ENCODE data around the gene C11orf54.

The C11orf54 gene

GRCh38 chr11:93719310-93719709 lies 22.2 kb upstream of the C11orf54 start:
- H3K4me1 ChIP-seq (ENCODE audit: control insufficient read depth, insufficient read depth, low read length, unreplicated experiment): no peaks in the 10 kb centered on the region
- H3K27ac ChIP-seq (ENCODE audit: low read depth, low read length): no peak overlapping the region
- H3K27me3 ChIP-seq (ENCODE audit: insufficient read depth, low read length): no peaks in the 10 kb centered on the region
- H3K4me3 ChIP-seq (ENCODE audit: low read depth, low read length): no peak overlapping the region
- H2AFZ ChIP-seq (ENCODE audit: low read length, unreplicated experiment): no peak overlapping the region
- H3K36me3 ChIP-seq (ENCODE audit: insufficient read depth, low read length): peaks cover 14% of the 10 kb centered on the region
- H3K79me2 ChIP-seq (ENCODE audit: control insufficient read depth, insufficient read depth, low read length, unreplicated experiment): no peaks in the 10 kb centered on the region

DNA sequence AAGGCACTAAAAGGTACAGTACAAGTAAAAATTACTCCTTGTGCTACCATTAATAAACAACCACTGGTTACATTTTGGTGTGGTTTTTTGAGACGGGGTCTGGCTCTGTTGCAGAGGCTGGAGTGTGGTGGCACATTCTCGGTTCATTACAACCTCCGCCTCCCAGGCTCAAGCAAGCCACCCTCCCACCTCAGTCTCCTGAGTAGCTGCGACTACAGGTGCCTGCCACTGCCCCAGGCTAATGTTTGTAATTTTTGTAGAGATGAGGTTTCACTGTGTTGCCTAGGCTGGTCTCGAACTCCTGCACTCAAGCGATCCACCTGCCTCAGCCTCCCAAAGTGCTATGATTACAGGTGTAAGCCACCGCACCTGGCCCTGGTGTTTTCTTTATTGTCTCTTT lies 20.9 kb upstream of the C11orf54 start:
- Histone ChIP-seq H3K27me3 (ENCODE audit: insufficient read depth, low read length) (no peaks in the 10 kb centered on the region), H3K4me1 (ENCODE audit: control insufficient read depth, insufficient read depth, low read length, unreplicated experiment) (no peaks in the 10 kb centered on the region), H3K4me3 (ENCODE audit: low read depth, low read length) (no peak overlapping the region), H2AFZ (ENCODE audit: low read length, unreplicated experiment) (no peak overlapping the region), H3K79me2 (ENCODE audit: control insufficient read depth, insufficient read depth, low read length, unreplicated experiment) (no peaks in the 10 kb centered on the region), H3K27ac (ENCODE audit: low read depth, low read length) (no peak overlapping the region), H3K36me3 (ENCODE audit: insufficient read depth, low read length) (peaks cover 17% of the 10 kb centered on the region)

GRCh38 chr11:93724089-93724488 lies 17.4 kb upstream of the C11orf54 start:
- Histone ChIP-seq H3K27me3 (ENCODE audit: insufficient read depth, low read length) (no peaks in the 10 kb centered on the region), H3K27ac (ENCODE audit: low read depth, low read length) (no peak overlapping the region), H3K4me1 (ENCODE audit: control insufficient read depth, insufficient read depth, low read length, unreplicated experiment) (no peaks in the 10 kb centered on the region), H3K79me2 (ENCODE audit: control insufficient read depth, insufficient read depth, low read length, unreplicated experiment) (no peaks in the 10 kb centered on the region), H3K4me3 (ENCODE audit: low read depth, low read length) (no peak overlapping the region), H2AFZ (ENCODE audit: low read length, unreplicated experiment) (no peak overlapping the region), H3K36me3 (ENCODE audit: insufficient read depth, low read length) (peaks cover 32% of the 10 kb centered on the region)

DNA sequence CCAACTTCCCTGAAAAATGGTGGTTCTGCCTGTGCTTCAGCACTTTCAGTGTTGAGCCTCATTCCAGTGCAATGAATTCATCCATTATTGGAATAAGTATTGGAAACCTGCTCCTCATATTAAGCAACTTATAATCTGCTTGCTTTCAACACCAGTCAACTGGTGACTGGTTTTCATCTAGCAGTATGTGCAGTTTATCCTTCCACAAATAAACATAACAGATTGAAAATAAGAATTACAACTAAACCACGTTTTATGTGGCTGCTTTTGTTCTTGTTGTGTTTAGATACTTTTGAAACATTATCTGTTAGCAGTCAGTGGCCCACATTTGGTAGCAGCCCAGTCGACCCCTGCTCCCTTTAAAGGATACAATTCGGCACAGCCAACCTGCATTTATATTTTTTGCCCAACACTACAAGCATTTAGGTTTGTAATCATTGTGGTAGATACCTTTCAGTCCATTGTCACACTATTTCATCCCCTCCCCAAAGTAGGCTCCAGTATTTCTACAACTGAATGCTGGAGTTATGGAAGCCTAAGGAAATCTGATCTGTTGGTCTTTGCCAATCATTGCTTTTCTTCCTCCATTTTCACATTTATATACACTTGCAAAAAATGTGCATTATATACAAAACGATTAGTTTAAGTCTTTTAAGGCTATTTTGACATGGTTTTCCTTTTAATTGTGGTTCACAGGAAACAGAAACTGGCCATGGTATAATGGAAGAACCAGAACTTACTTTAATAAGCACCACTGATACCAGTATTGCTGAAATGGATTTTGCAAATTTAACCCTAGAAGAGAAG lies 13.3 kb upstream of the C11orf54 start:
- no peak overlapping the region for H2AFZ ChIP-seq (ENCODE audit: low read length, unreplicated experiment)
- H3K79me2 ChIP-seq (ENCODE audit: control insufficient read depth, insufficient read depth, low read length, unreplicated experiment): peaks cover 2% of the 10 kb centered on the region
- peaks cover 3% of the 10 kb centered on the region for H3K4me1 ChIP-seq (ENCODE audit: control insufficient read depth, insufficient read depth, low read length, unreplicated experiment)
- no peak overlapping the region for H3K4me3 ChIP-seq (ENCODE audit: low read depth, low read length)
- no peaks in the 10 kb centered on the region for H3K27me3 ChIP-seq (ENCODE audit: insufficient read depth, low read length)
- H3K36me3 ChIP-seq (ENCODE audit: insufficient read depth, low read length): peaks cover 65% of the 10 kb centered on the region
- H3K27ac ChIP-seq (ENCODE audit: low read depth, low read length): peak overlapping the region; percentile 1

DNA sequence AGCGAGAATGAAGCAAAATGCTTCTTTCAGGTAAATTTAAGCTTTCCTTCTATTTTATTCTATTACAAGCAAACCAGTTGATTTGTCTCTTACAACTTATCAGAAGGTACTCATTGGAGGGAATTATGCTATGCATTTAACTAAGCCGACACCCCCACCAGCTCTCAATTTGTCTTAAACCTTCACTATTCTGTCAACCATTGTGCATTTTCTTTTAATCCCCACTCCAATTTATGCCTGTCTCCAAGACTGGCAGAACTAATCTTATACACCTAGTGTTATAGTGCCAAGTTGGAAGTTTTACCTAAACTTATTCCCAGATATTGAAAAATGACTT lies 12.7 kb upstream of the C11orf54 start:
- Histone ChIP-seq H3K4me3 (ENCODE audit: low read depth, low read length) (no peak overlapping the region), H3K79me2 (ENCODE audit: control insufficient read depth, insufficient read depth, low read length, unreplicated experiment) (peaks cover 7% of the 10 kb centered on the region), H2AFZ (ENCODE audit: low read length, unreplicated experiment) (no peak overlapping the region), H3K36me3 (ENCODE audit: insufficient read depth, low read length) (peaks cover 71% of the 10 kb centered on the region), H3K4me1 (ENCODE audit: control insufficient read depth, insufficient read depth, low read length, unreplicated experiment) (peaks cover 8% of the 10 kb centered on the region), H3K27me3 (ENCODE audit: insufficient read depth, low read length) (no peaks in the 10 kb centered on the region), H3K27ac (ENCODE audit: low read depth, low read length) (peak overlapping the region; percentile 1; the same call in 1 of the 2 replicates)

DNA sequence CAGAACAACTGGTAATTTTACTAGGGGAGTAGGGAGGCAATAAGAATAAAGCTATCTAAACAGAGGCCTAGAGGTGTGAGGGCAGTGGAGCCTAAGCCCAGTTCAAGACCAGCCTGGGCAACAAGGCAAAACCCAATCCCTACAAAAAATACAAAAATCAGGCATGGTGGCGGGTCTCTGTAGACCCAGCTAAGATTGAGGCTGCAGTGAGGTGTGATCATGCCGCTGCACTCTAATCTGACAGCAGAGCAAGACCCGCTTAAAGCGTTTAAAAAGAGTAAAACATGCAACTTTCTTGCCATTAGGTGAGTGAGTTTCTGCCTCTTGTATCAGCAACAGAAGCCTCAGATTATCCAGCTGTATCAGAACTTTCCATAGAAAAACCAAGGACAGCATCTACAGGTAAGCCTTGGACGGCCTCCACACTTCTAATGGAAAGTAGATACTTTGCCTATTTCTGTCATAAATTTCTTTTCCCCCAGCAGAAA lies 12.3 kb upstream of the C11orf54 start:
- H3K27ac ChIP-seq (ENCODE audit: low read depth, low read length): peak overlapping the region; percentile 10; the same call in 1 of the 2 replicates
- H3K27me3 ChIP-seq (ENCODE audit: insufficient read depth, low read length): no peaks in the 10 kb centered on the region
- peaks cover 75% of the 10 kb centered on the region for H3K36me3 ChIP-seq (ENCODE audit: insufficient read depth, low read length)
- peaks cover 11% of the 10 kb centered on the region for H3K79me2 ChIP-seq (ENCODE audit: control insufficient read depth, insufficient read depth, low read length, unreplicated experiment)
- no peak overlapping the region for H2AFZ ChIP-seq (ENCODE audit: low read length, unreplicated experiment)
- H3K4me1 ChIP-seq (ENCODE audit: control insufficient read depth, insufficient read depth, low read length, unreplicated experiment): peaks cover 12% of the 10 kb centered on the region
- no peak overlapping the region for H3K4me3 ChIP-seq (ENCODE audit: low read depth, low read length)

DNA sequence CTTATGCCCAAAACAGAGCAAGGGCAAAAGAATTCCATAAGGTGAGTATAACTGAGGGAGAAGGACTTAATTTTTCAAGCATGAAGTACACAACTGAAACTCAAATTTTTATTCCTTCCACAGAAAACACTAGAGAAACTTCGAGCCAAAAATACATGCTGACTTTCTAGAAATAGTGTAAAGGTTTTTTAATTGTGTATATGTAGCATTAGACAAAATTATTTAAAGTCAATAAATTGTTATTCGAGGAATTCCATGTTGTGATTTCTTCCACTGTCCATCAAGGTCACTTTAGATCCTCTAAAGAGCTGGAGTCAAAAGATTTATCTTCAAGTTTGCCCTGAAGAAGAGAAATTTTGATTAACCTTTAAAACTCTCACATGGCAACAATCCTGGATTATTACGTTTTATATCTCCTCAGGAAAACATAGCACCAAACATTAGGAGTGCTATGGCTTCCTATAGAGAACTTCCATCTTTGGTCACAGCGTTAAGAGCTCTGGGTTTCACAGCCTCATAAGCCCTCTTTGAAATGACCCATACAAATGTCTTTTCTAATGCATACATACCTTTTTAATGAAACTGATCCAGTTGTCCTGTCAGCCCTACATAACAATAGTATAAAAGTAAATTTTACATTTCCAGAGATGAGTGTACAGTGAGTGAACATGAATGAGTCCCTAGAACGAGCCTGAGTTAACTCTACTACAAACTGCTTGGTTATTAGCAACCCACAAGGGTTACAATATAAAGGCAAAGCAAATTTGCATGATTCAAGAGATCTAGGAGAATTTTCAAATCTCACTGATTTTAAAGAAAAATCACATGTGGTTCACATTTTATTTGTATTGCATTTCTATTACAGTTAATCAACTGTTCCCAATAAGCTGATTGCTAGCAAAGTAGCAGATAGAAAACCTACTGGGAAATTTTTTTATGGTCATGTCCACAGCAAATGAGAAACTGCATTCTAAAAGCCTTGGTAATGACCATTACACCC lies 11.1 kb upstream of the C11orf54 start:
- peaks cover 23% of the 10 kb centered on the region for H3K79me2 ChIP-seq (ENCODE audit: control insufficient read depth, insufficient read depth, low read length, unreplicated experiment)
- no peaks in the 10 kb centered on the region for H3K27me3 ChIP-seq (ENCODE audit: insufficient read depth, low read length)
- no peak overlapping the region for H2AFZ ChIP-seq (ENCODE audit: low read length, unreplicated experiment)
- peaks cover 83% of the 10 kb centered on the region for H3K36me3 ChIP-seq (ENCODE audit: insufficient read depth, low read length)
- H3K27ac ChIP-seq (ENCODE audit: low read depth, low read length): peak overlapping the region; percentile 10
- no peak overlapping the region for H3K4me3 ChIP-seq (ENCODE audit: low read depth, low read length)
- H3K4me1 ChIP-seq (ENCODE audit: control insufficient read depth, insufficient read depth, low read length, unreplicated experiment): peaks cover 24% of the 10 kb centered on the region

DNA sequence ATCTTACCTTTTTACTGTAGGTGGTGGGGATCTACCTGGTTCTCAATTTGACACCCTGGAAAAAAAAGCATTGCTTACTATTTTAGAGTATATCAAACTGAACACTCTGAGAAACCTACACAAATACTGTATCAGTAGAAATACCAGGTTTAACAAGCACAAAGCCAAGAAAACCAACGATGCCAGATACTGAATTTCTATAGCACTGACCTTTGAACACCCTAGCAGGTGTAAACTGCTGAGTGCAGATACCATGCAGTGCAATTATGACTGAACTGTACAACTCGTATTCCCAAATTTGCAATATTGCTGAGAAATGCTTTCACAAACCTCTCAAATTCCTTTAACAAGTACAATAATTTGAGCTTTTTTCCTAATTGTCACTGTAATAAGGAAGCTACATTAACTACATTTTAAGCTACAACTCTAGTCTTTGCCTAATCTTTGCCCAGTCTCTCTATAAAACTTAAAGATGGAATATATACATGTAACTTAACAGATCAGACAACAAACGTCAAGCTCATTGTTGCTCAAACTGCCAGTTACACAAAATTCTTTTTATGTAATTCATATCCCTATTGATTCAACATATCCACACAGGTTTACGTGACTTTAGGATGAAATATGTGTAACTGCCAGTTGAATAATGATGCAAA lies 9.1 kb upstream of the C11orf54 start:
- Histone ChIP-seq H3K27ac (ENCODE audit: low read depth, low read length) (no peak overlapping the region), H3K79me2 (ENCODE audit: control insufficient read depth, insufficient read depth, low read length, unreplicated experiment) (peaks cover 42% of the 10 kb centered on the region), H3K4me3 (ENCODE audit: low read depth, low read length) (no peak overlapping the region), H3K27me3 (ENCODE audit: insufficient read depth, low read length) (no peaks in the 10 kb centered on the region), H2AFZ (ENCODE audit: low read length, unreplicated experiment) (no peak overlapping the region), H3K36me3 (ENCODE audit: insufficient read depth, low read length) (peaks cover 94% of the 10 kb centered on the region), H3K4me1 (ENCODE audit: control insufficient read depth, insufficient read depth, low read length, unreplicated experiment) (peaks cover 44% of the 10 kb centered on the region)

- Histone ChIP-seq H2AFZ (ENCODE audit: low read length, unreplicated experiment) (no peak overlapping the region), H3K4me3 (ENCODE audit: low read depth, low read length) (no peak overlapping the region), H3K4me1 (ENCODE audit: control insufficient read depth, insufficient read depth, low read length, unreplicated experiment) (peaks cover 51% of the 10 kb centered on the region), H3K36me3 (ENCODE audit: insufficient read depth, low read length) (peaks cover 97% of the 10 kb centered on the region), H3K79me2 (ENCODE audit: control insufficient read depth, insufficient read depth, low read length, unreplicated experiment) (peaks cover 54% of the 10 kb centered on the region), H3K27me3 (ENCODE audit: insufficient read depth, low read length) (no peaks in the 10 kb centered on the region), H3K27ac (ENCODE audit: low read depth, low read length) (peak overlapping the region; percentile 24; the same call in 1 of the 2 replicates)
These were observed 8.0 kb upstream of the C11orf54 start for GRCh38 chr11:93733474-93733873.
